Measurements from ENCODE around the gene LMO7. TPM values are rescaled to one million over a fixed set of nuclear protein-coding genes. Genes with fewer than 3 reads are reported as not detected.
A peak's percentile ranks its signal among the peaks of the same experiment; 100 is the strongest.

LMO7 gene
- polyA plus RNA-seq (2012; ENCODE audit: missing spikeins) = 41.7 TPM

- TF ChIP-seq TAF1 (IDR thresholded peaks at IDR 0.05; ENCODE audit: borderline replicate concordance, low read depth, low read length) (peak; percentile 27; the same call in 1 of the 2 replicates), POLR2A (IDR thresholded peaks at IDR 0.05; ENCODE audit: low read depth, low read length) (peak; percentile 51; the same call in 1 of the 2 replicates), POLR2AphosphoS5 (IDR thresholded peaks at IDR 0.05; ENCODE audit: low read depth, low read length) (0 out of 2 replicates have a peak, but pooled peaks have one; percentile 50)
- no peak for FAIRE-seq
- DNase-seq (ENCODE audit: insufficient read length) = peak; percentile 63
Observed at GRCh38 chr13:75635828-75636435, at the start of gene LMO7. Gene LMO7 (plus strand): TSS chr13:75636330. CDS start chr13:75636658, 328 bp downstream.

DNA sequence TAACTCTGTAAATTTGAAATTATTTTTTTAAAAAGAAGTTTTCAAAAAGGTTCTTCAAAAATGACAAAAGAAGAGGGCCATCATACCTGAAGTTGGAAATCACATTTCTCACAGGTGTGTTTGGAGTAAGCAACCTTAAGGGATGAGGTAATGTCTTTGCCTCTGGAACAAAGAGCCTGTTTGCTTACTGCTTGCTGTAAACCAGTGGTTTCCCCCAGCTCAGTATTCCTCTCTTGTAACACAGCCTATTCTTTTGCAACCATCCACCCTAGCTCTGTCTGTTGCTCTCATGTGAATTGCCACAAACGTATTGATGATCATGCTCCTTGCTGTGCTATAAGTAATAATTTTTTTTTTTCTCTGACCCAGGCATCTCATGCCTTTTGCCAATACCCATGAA lies 48.5 kb upstream of the LMO7 start:
- peak; percentile 78 for FAIRE-seq
- DNase-seq (ENCODE audit: insufficient read length) = no peak
- no peak for TF ChIP-seq POLR2A (IDR thresholded peaks at IDR 0.05; ENCODE audit: low read depth, low read length)
- TF ChIP-seq TAF1 (IDR thresholded peaks at IDR 0.05; ENCODE audit: borderline replicate concordance, low read depth, low read length) = no peak
- TF ChIP-seq POLR2AphosphoS5 (IDR thresholded peaks at IDR 0.05; ENCODE audit: low read depth, low read length) = no peak

GRCh38 chr13:75596657-75597182 lies 39.4 kb upstream of the LMO7 start:
- TF ChIP-seq TAF1 (IDR thresholded peaks at IDR 0.05; ENCODE audit: borderline replicate concordance, low read depth, low read length) (no peak), POLR2A (IDR thresholded peaks at IDR 0.05; ENCODE audit: low read depth, low read length) (no peak), POLR2AphosphoS5 (IDR thresholded peaks at IDR 0.05; ENCODE audit: low read depth, low read length) (no peak)
- no peak for DNase-seq (ENCODE audit: insufficient read length)
- no peak for FAIRE-seq

DNA sequence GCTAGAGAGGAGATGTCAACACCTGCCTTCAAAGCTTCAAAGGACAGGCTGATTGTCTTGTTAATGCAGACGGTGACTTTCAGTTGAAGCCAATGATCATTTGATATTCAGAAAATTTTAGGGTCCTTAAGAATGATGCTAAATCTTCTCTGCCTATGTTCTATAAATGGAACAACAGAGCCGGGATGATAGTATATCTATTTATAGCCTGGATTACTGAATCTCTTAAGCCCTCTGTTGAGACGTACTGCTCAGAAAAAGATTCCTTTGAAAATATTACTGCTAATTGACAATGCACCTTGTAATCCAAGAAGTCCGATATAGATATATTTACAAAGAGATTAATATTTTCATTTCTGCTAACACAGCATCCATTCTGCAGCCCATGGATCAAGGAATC lies 35.8 kb upstream of the LMO7 start:
- DNase-seq (ENCODE audit: insufficient read length) (no peak), FAIRE-seq (no peak)
- TF ChIP-seq POLR2A (IDR thresholded peaks at IDR 0.05; ENCODE audit: low read depth, low read length) (no peak), TAF1 (IDR thresholded peaks at IDR 0.05; ENCODE audit: borderline replicate concordance, low read depth, low read length) (no peak), POLR2AphosphoS5 (IDR thresholded peaks at IDR 0.05; ENCODE audit: low read depth, low read length) (no peak)

- no peak for TF ChIP-seq POLR2A (IDR thresholded peaks at IDR 0.05; ENCODE audit: low read depth, low read length)
- TF ChIP-seq POLR2AphosphoS5 (IDR thresholded peaks at IDR 0.05; ENCODE audit: low read depth, low read length) = no peak
- TF ChIP-seq TAF1 (IDR thresholded peaks at IDR 0.05; ENCODE audit: borderline replicate concordance, low read depth, low read length) = no peak
- FAIRE-seq (no peak), DNase-seq (ENCODE audit: insufficient read length) (no peak)
Observed at GRCh38 chr13:75603038-75603437, 33.1 kb upstream of the LMO7 start.

- FAIRE-seq = no peak
- DNase-seq (ENCODE audit: insufficient read length) = no peak
- TF ChIP-seq POLR2A (IDR thresholded peaks at IDR 0.05; ENCODE audit: low read depth, low read length) = no peak
- no peak for TF ChIP-seq POLR2AphosphoS5 (IDR thresholded peaks at IDR 0.05; ENCODE audit: low read depth, low read length)
- TF ChIP-seq TAF1 (IDR thresholded peaks at IDR 0.05; ENCODE audit: borderline replicate concordance, low read depth, low read length) = no peak
Observed at GRCh38 chr13:75607447-75607846, 28.7 kb upstream of the LMO7 start.

DNA sequence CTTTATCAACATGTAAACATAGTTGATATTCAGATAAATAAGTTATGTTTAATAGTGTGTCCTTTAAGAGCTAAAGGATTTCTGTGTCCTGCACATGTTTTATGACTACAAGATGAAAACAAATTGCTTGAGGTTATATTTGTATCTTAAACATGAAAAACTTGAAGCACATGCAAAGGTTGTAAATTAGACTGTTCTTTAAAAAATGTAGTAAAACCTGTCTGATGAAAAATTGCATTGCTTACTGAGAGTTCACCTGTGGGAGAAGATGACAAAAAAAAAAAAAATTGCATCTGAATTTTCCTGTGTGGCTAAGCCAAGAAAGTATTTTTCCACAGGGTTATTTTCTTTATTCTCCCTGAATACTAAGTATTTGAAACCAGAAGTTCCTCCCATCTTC lies 25.7 kb upstream of the LMO7 start:
- DNase-seq (ENCODE audit: insufficient read length) (no peak), FAIRE-seq (no peak)
- TF ChIP-seq POLR2A (IDR thresholded peaks at IDR 0.05; ENCODE audit: low read depth, low read length) = no peak
- TF ChIP-seq TAF1 (IDR thresholded peaks at IDR 0.05; ENCODE audit: borderline replicate concordance, low read depth, low read length) = no peak
- no peak for TF ChIP-seq POLR2AphosphoS5 (IDR thresholded peaks at IDR 0.05; ENCODE audit: low read depth, low read length)

- FAIRE-seq = no peak
- TF ChIP-seq POLR2A (IDR thresholded peaks at IDR 0.05; ENCODE audit: low read depth, low read length) = no peak
- no peak for TF ChIP-seq TAF1 (IDR thresholded peaks at IDR 0.05; ENCODE audit: borderline replicate concordance, low read depth, low read length)
- no peak for TF ChIP-seq POLR2AphosphoS5 (IDR thresholded peaks at IDR 0.05; ENCODE audit: low read depth, low read length)
- no peak for DNase-seq (ENCODE audit: insufficient read length)
Observed at GRCh38 chr13:75612354-75612753, 23.8 kb upstream of the LMO7 start.

DNA sequence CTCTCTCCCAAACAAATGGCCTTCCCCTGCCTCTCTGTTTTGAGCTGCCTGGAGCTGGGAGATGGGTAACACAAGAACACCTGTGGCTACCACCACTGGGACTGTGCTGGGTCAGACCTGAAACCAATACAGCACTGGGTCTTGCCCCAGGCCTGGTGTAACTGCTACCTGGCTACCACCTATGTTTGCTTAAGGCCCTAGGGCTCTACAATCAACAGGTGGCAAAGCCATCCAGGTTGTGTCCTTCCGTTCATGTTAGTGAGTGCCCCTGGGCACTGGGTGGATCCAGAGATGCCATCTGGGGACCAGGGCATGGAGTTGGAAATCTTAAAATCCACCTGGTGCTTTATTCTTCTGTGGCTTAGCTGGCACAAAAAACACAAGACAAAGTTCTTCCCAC lies 18.9 kb upstream of the LMO7 start:
- DNase-seq (ENCODE audit: insufficient read length) = no peak
- no peak for FAIRE-seq
- no peak for TF ChIP-seq TAF1 (IDR thresholded peaks at IDR 0.05; ENCODE audit: borderline replicate concordance, low read depth, low read length)
- TF ChIP-seq POLR2A (IDR thresholded peaks at IDR 0.05; ENCODE audit: low read depth, low read length) = no peak
- TF ChIP-seq POLR2AphosphoS5 (IDR thresholded peaks at IDR 0.05; ENCODE audit: low read depth, low read length) = no peak

GRCh38 chr13:75618308-75618707 lies 17.8 kb upstream of the LMO7 start:
- FAIRE-seq (no peak), DNase-seq (ENCODE audit: insufficient read length) (no peak)
- no peak for TF ChIP-seq POLR2AphosphoS5 (IDR thresholded peaks at IDR 0.05; ENCODE audit: low read depth, low read length)
- TF ChIP-seq POLR2A (IDR thresholded peaks at IDR 0.05; ENCODE audit: low read depth, low read length) = no peak
- TF ChIP-seq TAF1 (IDR thresholded peaks at IDR 0.05; ENCODE audit: borderline replicate concordance, low read depth, low read length) = no peak

- TF ChIP-seq POLR2A (IDR thresholded peaks at IDR 0.05; ENCODE audit: low read depth, low read length) = no peak
- TF ChIP-seq TAF1 (IDR thresholded peaks at IDR 0.05; ENCODE audit: borderline replicate concordance, low read depth, low read length) = no peak
- no peak for TF ChIP-seq POLR2AphosphoS5 (IDR thresholded peaks at IDR 0.05; ENCODE audit: low read depth, low read length)
- FAIRE-seq = no peak
- no peak for DNase-seq (ENCODE audit: insufficient read length)
Observed at GRCh38 chr13:75620020-75620419, 16.1 kb upstream of the LMO7 start.

DNA sequence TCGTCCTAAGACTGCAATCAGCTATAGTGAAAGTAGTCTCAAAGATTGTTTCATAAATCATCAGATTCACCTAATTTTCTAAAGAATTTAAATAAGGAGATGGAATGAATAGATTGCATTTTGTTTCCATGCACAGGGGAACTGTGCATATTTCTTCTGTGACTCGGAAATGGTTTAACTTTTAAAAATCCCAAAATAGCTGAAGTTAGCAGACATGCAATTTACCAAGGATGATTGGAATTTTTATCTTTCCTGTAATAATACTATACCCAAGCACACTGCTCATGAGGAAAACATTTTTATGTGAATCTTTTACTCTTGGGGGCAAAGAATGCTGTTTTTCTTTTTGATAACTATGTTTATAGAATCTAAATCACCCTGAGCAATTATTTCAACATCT lies 15.0 kb upstream of the LMO7 start:
- FAIRE-seq (no peak), DNase-seq (ENCODE audit: insufficient read length) (no peak)

More for the DNA sequence above, 15.0 kb upstream of the LMO7 start:
- TF ChIP-seq POLR2A (IDR thresholded peaks at IDR 0.05; ENCODE audit: low read depth, low read length) = no peak
- TF ChIP-seq POLR2AphosphoS5 (IDR thresholded peaks at IDR 0.05; ENCODE audit: low read depth, low read length) = no peak

Measured in GM12892 (cell line).